SK-N-SH (cell line): ENCODE measurements around the gene NANS.

Experiments used
- CTCF ChIP-seq: fragments of 200-600 bp; sonication (generic); IDR thresholded peaks from 2 replicates; pipeline ENCODE4 v1.6.1; 2017; ENCODE audit warnings: antibody characterized with exemption, mild to moderate bottlenecking, moderate library complexity
- EP300 ChIP-seq, 2 experiments: IDR thresholded peaks; 2 replicates each; pipeline versions ENCODE4 v1.4.0 to v1.6.1; 2012; ENCODE audit warnings: borderline replicate concordance in 1 of 2, low read depth in 1 of 2, low read length in 1 of 2
- EZH2phosphoT487 ChIP-seq: fragments of 200-600 bp; sonication (generic); IDR thresholded peaks from 2 replicates; pipeline ENCODE4 v1.6.1; 2017; ENCODE audit warnings: low read depth, mixed run types, mild to moderate bottlenecking, antibody characterized with exemption, moderate library complexity, borderline replicate concordance
- FOXJ3 ChIP-seq: sonication (generic); formaldehyde crosslinking; IDR thresholded peaks from 2 replicates; pipeline ENCODE4 v1.5.1; 2020; ENCODE audit warnings: mild to moderate bottlenecking, missing genetic modification reagents
- FOXM1 ChIP-seq: IDR thresholded peaks from 2 replicates; pipeline ENCODE4 v1.4.0; 2012; ENCODE audit warnings: low read depth, mild to moderate bottlenecking
- GABPA ChIP-seq: IDR thresholded peaks from 2 replicates; pipeline ENCODE4 v1.4.0; 2012; ENCODE audit warnings: low read depth, mild to moderate bottlenecking
- GATA2 ChIP-seq: sonication (generic); formaldehyde crosslinking; IDR thresholded peaks from 2 replicates; pipeline ENCODE4 v1.5.0; 2020; ENCODE audit warnings: mild to moderate bottlenecking, missing genetic modification reagents
- MXI1 ChIP-seq: IDR thresholded peaks from 2 replicates; pipeline ENCODE4 v1.6.1; 2012; ENCODE audit warnings: mild to moderate bottlenecking, low read depth, low read length, improper control_type of control experiment
- NRF1 ChIP-seq: IDR thresholded peaks from 2 replicates; pipeline ENCODE4 v1.6.1; 2012; ENCODE audit warnings: low read depth, mild to moderate bottlenecking, low read length
- POLR2AphosphoS5 ChIP-seq: IDR thresholded peaks from 2 replicates; pipeline ENCODE4 v1.6.1; 2012; ENCODE audit warnings: low read depth, low read length
- REST ChIP-seq: IDR thresholded peaks from 2 replicates; pipeline ENCODE4 v1.6.1; 2012; ENCODE audit warnings: mild to moderate bottlenecking, low read depth, low read length, moderate library complexity
- TAF1 ChIP-seq: IDR thresholded peaks from 2 replicates; pipeline ENCODE4 v1.6.1; 2012; ENCODE audit warnings: low read depth, mild to moderate bottlenecking, low read length, moderate library complexity, borderline replicate concordance

GRCh38 chr9:98124637-98125426 lies 68.3 kb downstream of the NANS start:
- no peak for TF ChIP-seq CTCF
- no peak for TF ChIP-seq FOXM1
- no peak for TF ChIP-seq EP300 (IDR thresholded peaks at IDR 0.05; ENCODE audit: borderline replicate concordance in 1 of 2, low read depth in 1 of 2, low read length in 1 of 2)
- no peak for TF ChIP-seq GATA2 (CRISPR knock-in tag)
- no peak for TF ChIP-seq POLR2AphosphoS5
- TF ChIP-seq GABPA = no peak
- no peak for TF ChIP-seq NRF1
- TF ChIP-seq FOXJ3 (CRISPR knock-in tag) = no peak
- TF ChIP-seq TAF1 = no peak
- no peak for TF ChIP-seq REST
- TF ChIP-seq MXI1 = no peak
- TF ChIP-seq EZH2phosphoT487 = no peak
